Keratinocyte (primary cell): ENCODE results near the gene PLSCR3. TPM values are rescaled to one million over a fixed set of nuclear protein-coding genes. Genes with fewer than 3 reads are reported as not detected.

Source experiments
- DNase-seq: peaks from one replicate; pipeline ENCODE4 v3.0.0-alpha.2; 2011; ENCODE audit warnings: low read depth, missing footprints, low spot score
- FAIRE-seq: peaks from 2 replicates; lab custom pipeline; 2011; peaks lifted over from hg19 to GRCh38; lab: Jason Lieb, UNC
- H2AFZ ChIP-seq: 2 replicates; pipeline ENCODE4 v1.6.0; 2012; ENCODE audit warnings: low read length, control low read depth, inconsistent platforms; ENCODE audit not compliant: control insufficient read depth
- H3K27ac ChIP-seq: 2 replicates; pipeline ENCODE4 v1.5.1; 2011; ENCODE audit warnings: low read length; ENCODE audit not compliant: control insufficient read depth, insufficient read depth
- H3K27me3 ChIP-seq: 3 replicates; pipeline ENCODE4 v1.6.0; 2011; ENCODE audit warnings: low read length; ENCODE audit not compliant: control insufficient read depth, insufficient read depth; ENCODE audit errors: extremely low read depth
- H3K36me3 ChIP-seq, 2 experiments: 2 replicates in 1 of 2; 3 replicates in 1 of 2; pipeline ENCODE4 v1.5.1; 2011; ENCODE audit warnings: low read length in 2 of 2, mild to moderate bottlenecking in 1 of 2; ENCODE audit not compliant: control insufficient read depth in 2 of 2, insufficient read depth in 2 of 2; ENCODE audit errors: extremely low read depth in 1 of 2
- H3K4me1 ChIP-seq: 3 replicates; pipeline ENCODE4 v1.5.1; 2011; ENCODE audit warnings: low read length; ENCODE audit not compliant: control insufficient read depth, insufficient read depth; ENCODE audit errors: extremely low read depth
- H3K4me2 ChIP-seq: 3 replicates; pipeline ENCODE4 v1.6.0; 2011; ENCODE audit warnings: low read depth, low read length; ENCODE audit not compliant: control insufficient read depth, insufficient read depth; ENCODE audit errors: extremely low read depth
- H3K4me3 ChIP-seq, 3 experiments: fragments of 200-600 bp in 1 of 3; sonication (generic) in 1 of 3; 2 replicates in 2 of 3; 3 replicates in 1 of 3; pipeline ENCODE4 v1.5.1; 2011 to 2016; ENCODE audit warnings: low read length in 3 of 3, mild to moderate bottlenecking in 3 of 3, control low read depth in 2 of 3, inconsistent platforms in 1 of 3, low read depth in 1 of 3, mixed read lengths in 1 of 3, mixed run types in 1 of 3, moderate library complexity in 1 of 3; ENCODE audit not compliant: control insufficient read depth in 2 of 3, insufficient read depth in 2 of 3; ENCODE audit errors: extremely low read depth in 1 of 3
- H3K79me2 ChIP-seq: 2 replicates; pipeline ENCODE4 v1.6.0; 2012; ENCODE audit warnings: low read length; ENCODE audit not compliant: control insufficient read depth, insufficient read depth
- H3K9ac ChIP-seq: 3 replicates; pipeline ENCODE4 v1.6.0; 2011; ENCODE audit warnings: low read length; ENCODE audit not compliant: control insufficient read depth, insufficient read depth; ENCODE audit errors: extremely low read depth
- H3K9me1 ChIP-seq: 3 replicates; pipeline ENCODE4 v1.6.0; 2011; ENCODE audit warnings: low read length; ENCODE audit not compliant: control insufficient read depth, insufficient read depth; ENCODE audit errors: extremely low read depth
- H3K9me3 ChIP-seq: 2 replicates; pipeline ENCODE4 v1.5.1; 2012; ENCODE audit warnings: low read depth, low read length; ENCODE audit not compliant: control insufficient read depth
- H4K20me1 ChIP-seq: 3 replicates; pipeline ENCODE4 v1.6.0; 2011; ENCODE audit warnings: low read length; ENCODE audit not compliant: control insufficient read depth, insufficient read depth; ENCODE audit errors: extremely low read depth
- CTCF ChIP-seq, 3 experiments: IDR thresholded peaks in 1 of 3; conservative IDR thresholded peaks in 1 of 3; optimal IDR thresholded peaks in 1 of 3; 2 replicates in 2 of 3; 3 replicates in 1 of 3; pipeline versions ENCODE3 to v1.5.1; 2011; ENCODE audit warnings: low read length in 3 of 3, mild to moderate bottlenecking in 3 of 3, moderate library complexity in 2 of 3, control low read depth in 1 of 3, inconsistent platforms in 1 of 3; ENCODE audit not compliant: insufficient read depth in 2 of 3; ENCODE audit errors: extremely low read depth in 1 of 3
- EZH2 ChIP-seq: IDR thresholded peaks from one replicate; pipeline ENCODE4 v1.6.1; 2012; ENCODE audit warnings: inconsistent platforms, mild to moderate bottlenecking, low read length, moderate library complexity
- dilution Hi-C: fragments of 300-500 bp; cut with MboI; formaldehyde crosslinking; loops from one replicate; pipeline ENCODE4 v1.7.0; 2020; ENCODE audit warnings: low sequenced_read_pairs; ENCODE audit not compliant: extremely low pct_ligation_motif_present
- polyA plus RNA-seq, 5 experiments: library from polyadenylated mRNA; depleted of rRNA in 3 of 5; stranded (reverse) in 3 of 5; stranded (forward) in 1 of 5; unstranded in 1 of 5; fragments of >200 nt; gene quantifications; 1 replicate in 1 of 5; 2 replicates in 3 of 5; 3 replicates in 1 of 5; pipeline versions ENCODE4 v1.2.1 to v1.2.3, GENCODE V29; 2011 to 2012; ENCODE audit warnings: missing spikeins in 2 of 5, low read depth in 1 of 5, low replicate concordance in 1 of 5

PLSCR3 gene
- polyA plus RNA-seq, 1 donor (not counting 4 experiments of a cell fraction or from before 2014, with no cell fraction given): 30.5 TPM

- Histone ChIP-seq H3K79me2 (peaks cover 17% of the 10 kb centered on the region), H3K36me3 (peaks cover 0 to 4% of the 10 kb centered on the region in 2 experiments), H4K20me1 (no peaks in the 10 kb centered on the region), H3K9ac (peak overlapping the region; percentile 77), H3K4me3 (peak overlapping the region; percentile 59 to 81 (median 77)), H3K27me3 (no peaks in the 10 kb centered on the region), H3K9me3 (no peaks in the 10 kb centered on the region), H2AFZ (no peak overlapping the region), H3K4me1 (peaks cover 64% of the 10 kb centered on the region), H3K9me1 (peaks cover 5% of the 10 kb centered on the region), H3K27ac (no peak overlapping the region), H3K4me2 (peak overlapping the region; percentile 99)
- dilution Hi-C loops: no loop called here
- FAIRE-seq: peak; percentile 5
- TF ChIP-seq CTCF (optimal IDR thresholded peaks at IDR 0.05 in 1 of 3, IDR thresholded peaks at IDR 0.05 in 1 of 3, conservative IDR thresholded peaks at IDR 0.05 in 1 of 3; ENCODE audit: extremely low read depth in 1 of 3, insufficient read depth in 2 of 3, low read length in 3 of 3): no peak
- TF ChIP-seq EZH2: no peak
- no peak for DNase-seq
Measured at GRCh38 chr17:7440834-7441195, 46.5 kb upstream of the PLSCR3 start.

- dilution Hi-C loops: no loop called here
- Histone ChIP-seq H2AFZ (peak overlapping the region; percentile 33), H3K4me1 (peaks cover 64% of the 10 kb centered on the region), H4K20me1 (no peaks in the 10 kb centered on the region), H3K9me1 (peaks cover 5% of the 10 kb centered on the region), H3K9ac (peak overlapping the region; percentile 77), H3K27me3 (no peaks in the 10 kb centered on the region), H3K9me3 (no peaks in the 10 kb centered on the region), H3K79me2 (peaks cover 17% of the 10 kb centered on the region), H3K4me3 (peak overlapping the region; percentile 59 to 81 (median 77)), H3K4me2 (peak overlapping the region; percentile 99), H3K36me3 (peaks cover 0 to 4% of the 10 kb centered on the region in 2 experiments), H3K27ac (peak overlapping the region; percentile 43)
- TF ChIP-seq EZH2 (no peak), CTCF (optimal IDR thresholded peaks at IDR 0.05 in 1 of 3, IDR thresholded peaks at IDR 0.05 in 1 of 3, conservative IDR thresholded peaks at IDR 0.05 in 1 of 3; ENCODE audit: extremely low read depth in 1 of 3, insufficient read depth in 2 of 3, low read length in 3 of 3) (no peak)
- FAIRE-seq (no peak), DNase-seq (no peak)
Measured at GRCh38 chr17:7440113-7440833, 45.9 kb upstream of the PLSCR3 start.
